GM12872 (cell line): ENCODE measurements around the gene ITPR1.

Experiments used
- CTCF ChIP-seq: IDR thresholded peaks from 3 replicates; pipeline ENCODE4 v1.5.1; 2011; ENCODE audit warnings: low read depth, mild to moderate bottlenecking, low read length, moderate library complexity; ENCODE audit not compliant: insufficient read depth

Gene ITPR1

GRCh38 chr3:4797201-4797705 is 304.1 kb downstream of the ITPR1 start:
- no peak for TF ChIP-seq CTCF

- no peak for TF ChIP-seq CTCF
Measured at GRCh38 chr3:4799266-4800256, 306.4 kb downstream of the ITPR1 start.

GRCh38 chr3:4800595-4800994 is 307.4 kb downstream of the ITPR1 start:
- no peak for TF ChIP-seq CTCF

DNA sequence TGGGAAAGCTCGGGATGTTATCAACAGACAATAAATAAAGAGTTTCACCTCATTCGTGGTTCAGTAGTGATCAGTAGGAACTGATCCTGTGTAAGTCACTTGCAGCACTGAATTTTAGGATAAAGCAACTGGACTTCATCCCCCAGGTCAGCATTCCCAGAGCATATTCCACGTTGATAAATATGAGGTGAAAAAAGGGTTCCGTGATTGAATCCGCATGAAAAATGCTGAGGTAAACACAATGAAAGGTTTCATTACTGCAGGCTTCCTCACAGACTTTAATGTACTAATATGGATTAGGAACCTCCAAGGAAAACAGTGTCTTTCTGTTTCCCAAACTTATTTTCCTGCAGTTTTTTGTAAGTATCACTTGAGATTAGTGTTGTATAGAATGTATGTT is 308.7 kb downstream of the ITPR1 start:
- TF ChIP-seq CTCF: no peak

DNA sequence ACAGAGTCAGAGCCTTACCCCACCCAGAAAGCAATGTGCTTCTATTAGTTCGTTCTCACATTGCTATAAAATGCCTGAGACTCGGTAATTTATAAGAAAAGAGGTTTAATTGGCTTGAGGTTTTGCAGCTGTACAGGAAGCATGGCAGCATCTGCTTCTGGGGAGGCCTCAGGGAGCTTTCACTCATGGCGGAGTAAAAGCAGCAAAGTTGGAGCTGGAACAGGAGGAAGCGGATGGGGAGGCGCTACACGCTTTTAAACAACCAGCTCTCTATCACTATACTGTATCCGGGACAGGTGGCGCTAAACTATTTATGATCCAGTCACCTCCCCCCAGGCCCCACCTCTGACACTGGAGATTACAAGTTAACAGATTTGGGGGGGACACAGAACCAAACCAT is 309.8 kb downstream of the ITPR1 start:
- no peak for TF ChIP-seq CTCF

DNA sequence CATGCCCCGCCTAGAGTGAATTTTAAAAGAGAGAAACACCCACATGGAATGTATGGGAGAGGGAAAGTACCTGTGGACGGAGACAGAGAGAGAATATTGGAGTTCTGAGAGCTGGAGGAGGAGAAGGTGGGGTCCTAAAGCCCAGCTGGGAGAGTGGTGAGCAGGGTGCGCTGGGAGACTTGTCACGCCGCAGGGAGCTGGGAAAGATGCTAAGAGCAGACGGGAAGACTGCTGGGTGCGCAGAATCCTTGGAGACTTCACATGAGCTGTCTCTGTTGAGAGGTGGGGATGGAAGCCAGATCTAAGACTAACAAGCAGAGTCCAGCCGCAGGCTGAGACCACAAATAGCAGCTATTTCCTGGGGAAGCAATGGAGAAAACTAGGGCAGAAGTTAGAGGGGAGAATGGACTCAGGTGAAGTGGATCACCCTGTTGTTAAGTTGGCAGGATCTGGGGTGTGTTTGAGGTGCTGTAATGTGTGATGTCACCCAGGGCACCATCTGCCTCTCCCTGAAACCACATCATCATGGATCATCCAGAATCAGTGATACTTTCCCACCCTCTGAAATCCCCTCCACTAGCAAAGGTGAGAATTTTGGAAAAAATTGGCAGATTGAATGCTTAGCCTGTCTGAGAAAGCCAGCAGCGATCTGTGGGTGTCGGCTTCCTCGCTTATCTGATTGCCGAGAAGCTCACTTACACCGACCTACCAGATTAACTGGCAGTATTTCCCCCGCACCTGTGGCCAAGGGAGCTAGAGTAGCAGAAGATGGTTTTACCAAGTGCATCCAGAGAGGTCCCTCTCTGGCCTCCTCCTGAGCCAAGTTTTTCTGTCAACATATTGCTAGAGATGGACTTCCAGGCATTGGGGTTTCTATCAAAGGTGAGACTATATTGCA is 311.3 kb downstream of the ITPR1 start:
- TF ChIP-seq CTCF: no peak

DNA sequence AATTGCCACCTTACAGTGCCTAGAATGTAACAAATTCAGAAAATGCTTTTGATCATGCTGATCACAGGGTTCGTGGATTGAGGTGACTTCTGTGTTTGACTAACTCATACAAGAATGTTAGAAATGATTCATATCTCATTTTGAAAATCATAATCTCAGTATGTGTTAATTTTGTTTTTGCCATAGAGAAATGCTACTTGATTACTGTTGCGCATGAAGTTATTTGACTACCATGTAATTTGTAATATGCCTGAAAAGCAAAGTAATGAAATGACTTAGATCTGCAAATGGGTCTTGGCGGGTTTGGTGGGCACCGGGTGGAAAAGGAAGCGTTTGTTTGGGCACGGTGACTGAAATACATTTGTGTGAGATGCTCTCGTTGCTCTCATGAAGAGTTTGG is 312.5 kb downstream of the ITPR1 start:
- no peak for TF ChIP-seq CTCF
